COR-L47 (cell line): ENCODE measurements around the gene DDX47.
"Not testable (repeated sequence)": the region's sequence is repeated elsewhere in the genome, so short reads cannot be mapped to it uniquely, and the experiment has no call there.

Source experiments
- DNase-seq: peaks from one replicate; lab custom pipeline; 2025; lab: John Stamatoyannopoulos, UW

Gene DDX47

GRCh38 chr12:12821975-12822374 is 8.8 kb downstream of the DDX47 start:
- no peak for DNase-seq

- no peak for DNase-seq
Measured at GRCh38 chr12:12822886-12823285, 9.7 kb downstream of the DDX47 start.

- DNase-seq = no peak
Measured at GRCh38 chr12:12823300-12823699, 10.2 kb downstream of the DDX47 start.

GRCh38 chr12:12823811-12824210 is 10.7 kb downstream of the DDX47 start:
- DNase-seq = no peak

- no peak for DNase-seq
Measured at GRCh38 chr12:12835378-12836146, 22.4 kb downstream of the DDX47 start.

- no peak for DNase-seq
Measured at GRCh38 chr12:12836571-12836970, 23.4 kb downstream of the DDX47 start.

- DNase-seq = no peak
Measured at GRCh38 chr12:12837025-12837812, 24.1 kb downstream of the DDX47 start.

GRCh38 chr12:12837813-12838153 is 24.6 kb downstream of the DDX47 start:
- DNase-seq = no peak

- no peak for DNase-seq
Measured at GRCh38 chr12:12839003-12839395, 25.9 kb downstream of the DDX47 start.

GRCh38 chr12:12839439-12839838 is 26.3 kb downstream of the DDX47 start:
- not testable (repeated sequence) for DNase-seq

- no peak for DNase-seq
Measured at GRCh38 chr12:12839873-12840579, 26.9 kb downstream of the DDX47 start.

GRCh38 chr12:12840580-12840899 is 27.4 kb downstream of the DDX47 start:
- no peak for DNase-seq

- not testable (repeated sequence) for DNase-seq
Measured at GRCh38 chr12:12841428-12841827, 28.3 kb downstream of the DDX47 start.

GRCh38 chr12:12845794-12846243 is 32.7 kb downstream of the DDX47 start:
- DNase-seq = no peak

GRCh38 chr12:12846780-12847179 is 33.6 kb downstream of the DDX47 start:
- DNase-seq = not testable (repeated sequence)

GRCh38 chr12:12853435-12853834 is 40.3 kb downstream of the DDX47 start:
- DNase-seq = no peak

GRCh38 chr12:12859690-12860089 is 46.5 kb downstream of the DDX47 start:
- DNase-seq = no peak

GRCh38 chr12:12864243-12864642 is 51.1 kb downstream of the DDX47 start:
- DNase-seq = no peak

- no peak for DNase-seq
Measured at GRCh38 chr12:12868477-12869235, 55.5 kb downstream of the DDX47 start.

GRCh38 chr12:12870465-12870864 is 57.3 kb downstream of the DDX47 start:
- no peak for DNase-seq

GRCh38 chr12:12871587-12872138 is 58.5 kb downstream of the DDX47 start:
- no peak for DNase-seq
